ENCODE measurements around the gene KNTC1.
A peak's percentile ranks its signal among the peaks of the same experiment; 100 is the strongest.
"Not testable (repeated sequence)": the region's sequence is repeated elsewhere in the genome, so short reads cannot be mapped to it uniquely, and the experiment has no call there.

Gene KNTC1

GRCh38 chr12:122526683-122527477 is at the start of gene KNTC1, which contains the start of gene RSRC2:
KNTC1 (plus strand) TSS chr12:122527249; CDS start chr12:122530064, 2,815 bp downstream.
RSRC2 (minus strand) TSS chr12:122526936; CDS start chr12:122526853, 83 bp downstream.
- peak; percentile 93 to 96 for DNase-seq (ENCODE audit: low read depth in 2 of 2, low spot score in 1 of 2)

GRCh38 chr12:122480753-122481152 is 46.3 kb upstream of the KNTC1 start:
- DNase-seq (ENCODE audit: low read depth in 2 of 2, low spot score in 1 of 2): no peak

GRCh38 chr12:122481861-122482260 is 45.2 kb upstream of the KNTC1 start:
- no peak for DNase-seq (ENCODE audit: low read depth in 2 of 2, low spot score in 1 of 2)

- no peak for DNase-seq (ENCODE audit: low read depth in 2 of 2, low spot score in 1 of 2)
Observed at GRCh38 chr12:122483969-122484368, 43.1 kb upstream of the KNTC1 start.

GRCh38 chr12:122484385-122484784 is 42.7 kb upstream of the KNTC1 start:
- DNase-seq (ENCODE audit: low read depth in 2 of 2, low spot score in 1 of 2): not testable (repeated sequence)

GRCh38 chr12:122486360-122486759 is 40.7 kb upstream of the KNTC1 start:
- DNase-seq (ENCODE audit: low read depth in 2 of 2, low spot score in 1 of 2): not testable (repeated sequence)

- no peak for DNase-seq (ENCODE audit: low read depth in 2 of 2, low spot score in 1 of 2)
Observed at GRCh38 chr12:122486805-122487426, 40.1 kb upstream of the KNTC1 start.

- not testable (repeated sequence) for DNase-seq (ENCODE audit: low read depth in 2 of 2, low spot score in 1 of 2)
Observed at GRCh38 chr12:122487807-122488206, 39.2 kb upstream of the KNTC1 start.

GRCh38 chr12:122489038-122489437 is 38.0 kb upstream of the KNTC1 start:
- DNase-seq (ENCODE audit: low read depth in 2 of 2, low spot score in 1 of 2): no peak

- DNase-seq (ENCODE audit: low read depth in 2 of 2, low spot score in 1 of 2): no peak
Observed at GRCh38 chr12:122491991-122492390, 35.1 kb upstream of the KNTC1 start.

GRCh38 chr12:122493222-122493621 is 33.8 kb upstream of the KNTC1 start:
- DNase-seq (ENCODE audit: low read depth in 2 of 2, low spot score in 1 of 2): not testable (repeated sequence)

- DNase-seq (ENCODE audit: low read depth in 2 of 2, low spot score in 1 of 2): no peak
Observed at GRCh38 chr12:122495258-122495657, 31.8 kb upstream of the KNTC1 start.

- DNase-seq (ENCODE audit: low read depth in 2 of 2, low spot score in 1 of 2): peak in 1 of 2 donors; percentile 17
Observed at GRCh38 chr12:122499991-122500684, 26.9 kb upstream of the KNTC1 start.

- peak; percentile 91 to 92 for DNase-seq (ENCODE audit: low read depth in 2 of 2, low spot score in 1 of 2)
Observed at GRCh38 chr12:122500685-122501488, 26.2 kb upstream of the KNTC1 start, which contains the start of gene ZCCHC8. ZCCHC8 (minus strand) TSS chr12:122500932; CDS start chr12:122500840, 92 bp downstream.

GRCh38 chr12:122501489-122501989 is 25.5 kb upstream of the KNTC1 start:
- DNase-seq (ENCODE audit: low read depth in 2 of 2, low spot score in 1 of 2): no peak

- no peak for DNase-seq (ENCODE audit: low read depth in 2 of 2, low spot score in 1 of 2)
Observed at GRCh38 chr12:122503147-122503751, 23.8 kb upstream of the KNTC1 start.

- DNase-seq (ENCODE audit: low read depth in 2 of 2, low spot score in 1 of 2): no peak
Observed at GRCh38 chr12:122503783-122504590, 23.1 kb upstream of the KNTC1 start.

GRCh38 chr12:122505419-122506051 is 21.5 kb upstream of the KNTC1 start:
- no peak for DNase-seq (ENCODE audit: low read depth in 2 of 2, low spot score in 1 of 2)

- no peak for DNase-seq (ENCODE audit: low read depth in 2 of 2, low spot score in 1 of 2)
Observed at GRCh38 chr12:122506393-122506938, 20.6 kb upstream of the KNTC1 start.

All from stimulated activated CD8-positive, alpha-beta memory T cell treated with anti-CD3 and anti-CD28 coated beads, Interleukin-4, amount 100 ng/mL, for 1 hour (primary cell).